ENCODE data around the gene ZRANB1.

DNA sequence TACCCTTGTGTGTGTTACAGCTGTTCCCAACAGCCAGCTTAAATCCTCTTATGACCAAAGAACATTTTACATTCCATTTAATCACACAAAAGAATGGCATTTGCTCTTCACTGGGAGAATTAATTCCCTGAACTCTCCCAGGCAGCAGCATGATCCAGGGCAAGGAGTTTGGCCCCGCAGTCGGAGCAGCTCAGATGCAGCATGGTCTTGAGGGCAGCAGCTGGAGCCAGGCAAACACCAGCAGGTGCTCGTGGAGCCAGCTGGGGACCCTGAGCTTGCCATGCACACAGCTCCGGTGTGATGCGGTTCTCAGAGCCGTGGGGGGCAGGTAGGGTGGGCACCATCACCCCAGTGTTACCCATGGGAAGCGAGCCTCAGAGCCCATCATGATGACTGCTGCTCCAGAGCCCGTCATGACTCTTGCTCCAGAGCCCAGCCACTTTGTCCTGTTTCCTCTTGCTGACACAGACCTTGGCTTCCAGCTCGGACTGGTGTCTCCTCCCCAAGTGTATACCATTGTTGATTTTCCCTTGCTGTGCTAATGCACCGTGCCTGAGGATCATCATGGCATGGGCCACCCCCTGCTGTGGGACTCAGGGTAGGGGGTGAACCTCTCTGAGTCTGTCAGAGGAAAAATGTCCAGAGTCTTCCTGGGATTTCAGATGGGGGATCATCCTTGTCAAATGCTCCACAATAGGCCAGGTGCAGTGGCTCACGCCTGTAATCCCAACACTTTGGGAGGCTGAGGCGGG, 75.8 kb downstream of the ZRANB1 start:
- TF ChIP-seq, protein P1, sequence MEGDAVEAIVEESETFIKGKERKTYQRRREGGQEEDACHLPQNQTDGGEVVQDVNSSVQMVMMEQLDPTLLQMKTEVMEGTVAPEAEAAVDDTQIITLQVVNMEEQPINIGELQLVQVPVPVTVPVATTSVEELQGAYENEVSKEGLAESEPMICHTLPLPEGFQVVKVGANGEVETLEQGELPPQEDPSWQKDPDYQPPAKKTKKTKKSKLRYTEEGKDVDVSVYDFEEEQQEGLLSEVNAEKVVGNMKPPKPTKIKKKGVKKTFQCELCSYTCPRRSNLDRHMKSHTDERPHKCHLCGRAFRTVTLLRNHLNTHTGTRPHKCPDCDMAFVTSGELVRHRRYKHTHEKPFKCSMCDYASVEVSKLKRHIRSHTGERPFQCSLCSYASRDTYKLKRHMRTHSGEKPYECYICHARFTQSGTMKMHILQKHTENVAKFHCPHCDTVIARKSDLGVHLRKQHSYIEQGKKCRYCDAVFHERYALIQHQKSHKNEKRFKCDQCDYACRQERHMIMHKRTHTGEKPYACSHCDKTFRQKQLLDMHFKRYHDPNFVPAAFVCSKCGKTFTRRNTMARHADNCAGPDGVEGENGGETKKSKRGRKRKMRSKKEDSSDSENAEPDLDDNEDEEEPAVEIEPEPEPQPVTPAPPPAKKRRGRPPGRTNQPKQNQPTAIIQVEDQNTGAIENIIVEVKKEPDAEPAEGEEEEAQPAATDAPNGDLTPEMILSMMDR (IDR thresholded peaks at IDR 0.05) = no peak
- no peak for TF ChIP-seq POLR2A (IDR thresholded peaks at IDR 0.05)
